PC-9 (cell line): Measurements from ENCODE around the gene SGIP1. TPM values are rescaled to one million over a fixed set of nuclear protein-coding genes. Genes with fewer than 3 reads are reported as not detected.

Experiments
- BruUV-seq: library from RNA; stranded (reverse); fragments of 400-500 nt; replicated peaks from 2 replicates; lab custom pipeline; 2021; lab: Mats Ljungman, UMichigan
- CTCF ChIA-PET: fragments of 300-600 bp; sonication (Branson Sonifier 250); formaldehyde crosslinking; loops from one replicate; lab custom pipeline; 2022; ENCODE audit warnings: antibody characterized with exemption; lab: Charles Lee
- POLR2A ChIA-PET: fragments of 300-600 bp; sonication (Branson Sonifier 250); formaldehyde crosslinking; loops from one replicate; lab custom pipeline; 2022; ENCODE audit warnings: antibody characterized with exemption; ENCODE audit not compliant: unreplicated experiment; lab: Charles Lee
- DNase-seq, 2 experiments: peaks; one replicate each; pipeline versions ENCODE4 v3.0.0 to v3.0.0-alpha.2; 2015 to 2022; ENCODE audit warnings: mixed read lengths in 1 of 2
- H2AFZ ChIP-seq: fragments of 200-600 bp; sonication (generic); 2 replicates; pipeline ENCODE4 v1.8.1; 2017; ENCODE audit warnings: antibody characterized with exemption
- H3F3A ChIP-seq: fragments of 200-600 bp; sonication (generic); 2 replicates; pipeline ENCODE4 v1.8.1; 2017; ENCODE audit warnings: antibody characterized with exemption, mild to moderate bottlenecking, low read depth; ENCODE audit not compliant: insufficient read depth
- H3K27ac ChIP-seq: fragments of 200-600 bp; sonication (generic); 2 replicates; pipeline ENCODE4 v1.6.1; 2016; ENCODE audit warnings: mixed run types
- H3K27me3 ChIP-seq: fragments of 200-600 bp; sonication (generic); 2 replicates; pipeline ENCODE4 v1.6.1; 2016; ENCODE audit warnings: low read depth, mixed run types; ENCODE audit not compliant: insufficient read depth
- H3K36me3 ChIP-seq: fragments of 200-600 bp; sonication (generic); 2 replicates; pipeline ENCODE4 v1.6.1; 2016; ENCODE audit warnings: low read depth, mixed run types
- H3K4me1 ChIP-seq: fragments of 200-600 bp; sonication (generic); replicated peaks from 2 replicates; pipeline ENCODE4 v1.6.1; 2016; ENCODE audit warnings: mixed run types; ENCODE audit not compliant: insufficient read depth
- H3K4me2 ChIP-seq: fragments of 200-600 bp; sonication (generic); 2 replicates; pipeline ENCODE4 v1.6.1; 2017; ENCODE audit warnings: mixed run types
- H3K4me3 ChIP-seq: fragments of 200-600 bp; sonication (generic); 2 replicates; pipeline ENCODE4 v1.6.1; 2016; ENCODE audit warnings: mixed run types
- H3K79me2 ChIP-seq: fragments of 200-600 bp; sonication (generic); 2 replicates; pipeline ENCODE4 v1.6.1; 2017; ENCODE audit warnings: low read depth, mixed run types
- H3K9me2 ChIP-seq: fragments of 200-600 bp; sonication (generic); 2 replicates; pipeline ENCODE4 v1.8.1; 2017; ENCODE audit warnings: mild to moderate bottlenecking; ENCODE audit not compliant: insufficient read depth
- H3K9me3 ChIP-seq: fragments of 200-600 bp; sonication (generic); 2 replicates; pipeline ENCODE4 v1.8.1; 2016; ENCODE audit warnings: low read depth; ENCODE audit not compliant: insufficient read depth
- H4K20me1 ChIP-seq: fragments of 200-600 bp; sonication (generic); 2 replicates; pipeline ENCODE4 v1.8.1; 2017; ENCODE audit not compliant: insufficient read depth
- CTCF ChIP-seq: fragments of 200-600 bp; sonication (generic); conservative IDR thresholded peaks from 2 replicates; pipeline ENCODE4 v1.6.1; 2017; ENCODE audit warnings: mixed run types, antibody characterized with exemption, mild to moderate bottlenecking, moderate library complexity
- EZH2 ChIP-seq: fragments of 200-600 bp; sonication (generic); IDR thresholded peaks from 2 replicates; pipeline ENCODE4 v1.8.0; 2017; ENCODE audit warnings: antibody characterized with exemption, low read depth
- intact Hi-C: fragments of 100-400 bp; cut with micrococcal nuclease; formaldehyde crosslinking; loops from one replicate; pipeline ENCODE4 v1.10.0; 2022; ENCODE audit not compliant: unreplicated experiment
- total RNA-seq: library from RNA; stranded (reverse); gene quantifications from 2 replicates; pipeline ENCODE4 v1.2.3, GENCODE V29; 2021

Gene SGIP1
- total RNA-seq, 1 experiment from 2014 or later = not detected

GRCh38 chr1:66769512-66770229 is 235.7 kb downstream of the SGIP1 start:
- H3F3A ChIP-seq = no peaks in the 10 kb centered on the region
- H3K27ac ChIP-seq = no peak overlapping the region
- DNase-seq = no peak
- H3K27me3 ChIP-seq = no peaks in the 10 kb centered on the region
- no peaks in the 10 kb centered on the region for H3K9me3 ChIP-seq
- no peaks in the 10 kb centered on the region for H3K79me2 ChIP-seq
- intact Hi-C loops = loop anchor here (5.0 to 10.0 kb wide), 3 partner anchors 225 to 733 kb away; no protein-coding TSS in a partner anchor
- H4K20me1 ChIP-seq = no peaks in the 10 kb centered on the region
- no peaks in the 10 kb centered on the region for H3K9me2 ChIP-seq
- no TSS peak for BruUV-seq
- CTCF ChIA-PET = no interaction called here
- 0 out of 2 replicates have a peak overlapping the region, but pooled peaks have one; percentile 17 for H2AFZ ChIP-seq
- H3K4me3 ChIP-seq = no peak overlapping the region
- peak overlapping the region; percentile 21; the same call in 1 of the 2 replicates for H3K4me2 ChIP-seq
- POLR2A ChIA-PET = no interaction called here
- TF ChIP-seq EZH2 (no peak), CTCF (no peak)
- no peaks in the 10 kb centered on the region for H3K36me3 ChIP-seq
- no peaks in the 10 kb centered on the region for H3K4me1 ChIP-seq

GRCh38 chr1:66770240-66770639 is 236.3 kb downstream of the SGIP1 start:
- Histone ChIP-seq H3K4me3 (no peak overlapping the region), H3K27me3 (no peaks in the 10 kb centered on the region), H3K36me3 (no peaks in the 10 kb centered on the region), H2AFZ (no peak overlapping the region), H3F3A (no peaks in the 10 kb centered on the region), H3K27ac (no peak overlapping the region), H4K20me1 (no peaks in the 10 kb centered on the region), H3K79me2 (no peaks in the 10 kb centered on the region), H3K4me1 (no peaks in the 10 kb centered on the region), H3K9me2 (no peaks in the 10 kb centered on the region), H3K4me2 (no peak overlapping the region), H3K9me3 (no peaks in the 10 kb centered on the region)
- no TSS peak for BruUV-seq
- TF ChIP-seq EZH2 (no peak), CTCF (no peak)
- DNase-seq = no peak
- POLR2A ChIA-PET = no interaction called here
- intact Hi-C loops = no loop called here
- CTCF ChIA-PET = no interaction called here

- no peaks in the 10 kb centered on the region for H3K9me3 ChIP-seq
- H3K9me2 ChIP-seq = no peaks in the 10 kb centered on the region
- intact Hi-C loops = no loop called here
- no peak overlapping the region for H3K27ac ChIP-seq
- no peak overlapping the region for H3K4me2 ChIP-seq
- H3K4me3 ChIP-seq = no peak overlapping the region
- CTCF ChIA-PET = no interaction called here
- no peaks in the 10 kb centered on the region for H3K27me3 ChIP-seq
- H3K79me2 ChIP-seq = no peaks in the 10 kb centered on the region
- BruUV-seq = no TSS peak
- no peaks in the 10 kb centered on the region for H3K4me1 ChIP-seq
- H4K20me1 ChIP-seq = no peaks in the 10 kb centered on the region
- no peak overlapping the region for H2AFZ ChIP-seq
- H3K36me3 ChIP-seq = no peaks in the 10 kb centered on the region
- TF ChIP-seq EZH2 (no peak), CTCF (no peak)
- no peak for DNase-seq
- H3F3A ChIP-seq = no peaks in the 10 kb centered on the region
- POLR2A ChIA-PET = no interaction called here
Measured at GRCh38 chr1:66770694-66771093, 236.7 kb downstream of the SGIP1 start.
